Caco-2 (cell line): ENCODE measurements around the gene LNX2. TPM values are rescaled to one million over a fixed set of nuclear protein-coding genes. Genes with fewer than 3 reads are reported as not detected.
"Not testable (repeated sequence)": the region's sequence is repeated elsewhere in the genome, so short reads cannot be mapped to it uniquely, and the experiment has no call there.

Experiments
- BruUV-seq: library from RNA; stranded (reverse); fragments of 400-500 nt; replicated peaks from 2 replicates; lab custom pipeline; 2021; lab: Mats Ljungman, UMichigan
- CTCF ChIA-PET: fragments of 300-600 bp; sonication (Branson Sonifier 250); formaldehyde crosslinking; loops from one replicate; lab custom pipeline; 2022; ENCODE audit warnings: antibody characterized with exemption; lab: Charles Lee
- POLR2A ChIA-PET: fragments of 300-600 bp; sonication (Branson Sonifier 250); formaldehyde crosslinking; loops from one replicate; lab custom pipeline; 2022; ENCODE audit warnings: antibody characterized with exemption; lab: Charles Lee
- DNase-seq, 2 experiments: peaks; one replicate each; pipeline versions ENCODE4 v3.0.0 to v3.0.0-alpha.2; 2020 to 2022
- H3K27me3 ChIP-seq: replicated peaks from 2 replicates; pipeline ENCODE4 v1.6.0; 2011; ENCODE audit warnings: low read length; ENCODE audit not compliant: control insufficient read depth, insufficient read depth
- H3K36me3 ChIP-seq: 2 replicates; pipeline ENCODE4 v1.5.1; 2011; ENCODE audit warnings: low read length; ENCODE audit not compliant: control insufficient read depth, insufficient read depth
- H3K4me1 ChIP-seq: fragments of 250-450 bp; sonication (Bioruptor Pico); 2 replicates; pipeline ENCODE4 v1.5.1; 2020; ENCODE audit warnings: mild to moderate bottlenecking
- H3K4me3 ChIP-seq: 2 replicates; pipeline ENCODE4 v1.5.1; 2011; ENCODE audit warnings: low read depth, mild to moderate bottlenecking, control low read depth, low read length
- H3K9me3 ChIP-seq: fragments of 250-450 bp; sonication (Bioruptor Pico); 2 replicates; pipeline ENCODE4 v1.5.1; 2020; ENCODE audit warnings: mild to moderate bottlenecking, moderate library complexity
- H3K27ac Mint-ChIP-seq: one replicate; pipeline ENCODE4 v1.8.0; 2022; ENCODE audit warnings: mixed read lengths; ENCODE audit not compliant: unreplicated experiment
- H3K27me3 Mint-ChIP-seq: one replicate; pipeline ENCODE4 v1.8.0; 2022; ENCODE audit warnings: mixed read lengths; ENCODE audit not compliant: insufficient read depth, unreplicated experiment
- H3K36me3 Mint-ChIP-seq: one replicate; pipeline ENCODE4 v1.8.0; 2022; ENCODE audit warnings: mild to moderate bottlenecking, mixed read lengths; ENCODE audit not compliant: insufficient read depth, unreplicated experiment
- H3K4me1 Mint-ChIP-seq: one replicate; pipeline ENCODE4 v1.8.0; 2022; ENCODE audit warnings: low read depth, mixed read lengths; ENCODE audit not compliant: unreplicated experiment
- H3K4me3 Mint-ChIP-seq: one replicate; pipeline ENCODE4 v1.8.0; 2022; ENCODE audit warnings: mild to moderate bottlenecking, moderate library complexity, mixed read lengths; ENCODE audit not compliant: unreplicated experiment
- H3K9me3 Mint-ChIP-seq: one replicate; pipeline ENCODE4 v1.8.0; 2022; ENCODE audit warnings: mixed read lengths; ENCODE audit not compliant: unreplicated experiment
- CTCF ChIP-seq, 2 experiments: fragments of 200-600 bp in 1 of 2; IDR thresholded peaks; 1 replicate in 1 of 2; 2 replicates in 1 of 2; pipeline versions ENCODE4 v1.5.1 to v1.8.0; 2011 to 2022; ENCODE audit warnings: antibody characterized with exemption in 1 of 2, control low read depth in 1 of 2, inconsistent platforms in 1 of 2, low read depth in 1 of 2, low read length in 1 of 2, mild to moderate bottlenecking in 1 of 2, moderate library complexity in 1 of 2; ENCODE audit not compliant: insufficient read depth in 1 of 2, severe bottlenecking in 1 of 2, unreplicated experiment in 1 of 2
- intact Hi-C: fragments of 100-400 bp; cut with micrococcal nuclease; formaldehyde crosslinking; loops from one replicate; pipeline ENCODE4 v1.10.0; 2022; ENCODE audit not compliant: unreplicated experiment
- total RNA-seq: library from RNA; stranded (reverse); gene quantifications from 2 replicates; pipeline ENCODE4 v1.2.3, GENCODE V29; 2022

The LNX2 gene
- total RNA-seq, 1 experiment from 2014 or later: 24.4 TPM

GRCh38 chr13:27632214-27632613, 11.9 kb upstream of the LNX2 start:
- Mint-ChIP-seq H3K4me3 (no peak overlapping the region), H3K9me3 (no peaks in the 10 kb centered on the region), H3K27ac (no peak overlapping the region), H3K27me3 (no peaks in the 10 kb centered on the region), H3K36me3 (peaks cover 11% of the 10 kb centered on the region), H3K4me1 (peaks cover 9% of the 10 kb centered on the region)
- no peak overlapping the region for H3K4me3 ChIP-seq
- no peak for TF ChIP-seq CTCF (IDR thresholded peaks at IDR 0.05; ENCODE audit: insufficient read depth in 1 of 2, low read depth in 1 of 2, low read length in 1 of 2, severe bottlenecking in 1 of 2, unreplicated experiment in 1 of 2)
- intact Hi-C loops: no loop called here
- BruUV-seq: no TSS peak
- H3K36me3 ChIP-seq: no peaks in the 10 kb centered on the region
- no peaks in the 10 kb centered on the region for H3K27me3 ChIP-seq
- H3K9me3 ChIP-seq: no peaks in the 10 kb centered on the region
- POLR2A ChIA-PET: no interaction called here
- no peaks in the 10 kb centered on the region for H3K4me1 ChIP-seq
- DNase-seq: no peak
- CTCF ChIA-PET: no interaction called here

- H3K4me1 Mint-ChIP-seq: peaks cover 12% of the 10 kb centered on the region
- no peaks in the 10 kb centered on the region for H3K9me3 Mint-ChIP-seq
- Histone ChIP-seq H3K27me3 (no peaks in the 10 kb centered on the region), H3K36me3 (no peaks in the 10 kb centered on the region), H3K9me3 (no peaks in the 10 kb centered on the region), H3K4me1 (no peaks in the 10 kb centered on the region), H3K4me3 (no peak overlapping the region)
- no peak for TF ChIP-seq CTCF (IDR thresholded peaks at IDR 0.05; ENCODE audit: insufficient read depth in 1 of 2, low read depth in 1 of 2, low read length in 1 of 2, severe bottlenecking in 1 of 2, unreplicated experiment in 1 of 2)
- no peak overlapping the region for H3K27ac Mint-ChIP-seq
- BruUV-seq: no TSS peak
- POLR2A ChIA-PET: no interaction called here
- DNase-seq: no peak
- no peak overlapping the region for H3K4me3 Mint-ChIP-seq
- intact Hi-C loops: no loop called here
- CTCF ChIA-PET: no interaction called here
- H3K27me3 Mint-ChIP-seq: no peaks in the 10 kb centered on the region
- H3K36me3 Mint-ChIP-seq: peaks cover 15% of the 10 kb centered on the region
Observed at GRCh38 chr13:27631665-27632064, 11.3 kb upstream of the LNX2 start.

DNA sequence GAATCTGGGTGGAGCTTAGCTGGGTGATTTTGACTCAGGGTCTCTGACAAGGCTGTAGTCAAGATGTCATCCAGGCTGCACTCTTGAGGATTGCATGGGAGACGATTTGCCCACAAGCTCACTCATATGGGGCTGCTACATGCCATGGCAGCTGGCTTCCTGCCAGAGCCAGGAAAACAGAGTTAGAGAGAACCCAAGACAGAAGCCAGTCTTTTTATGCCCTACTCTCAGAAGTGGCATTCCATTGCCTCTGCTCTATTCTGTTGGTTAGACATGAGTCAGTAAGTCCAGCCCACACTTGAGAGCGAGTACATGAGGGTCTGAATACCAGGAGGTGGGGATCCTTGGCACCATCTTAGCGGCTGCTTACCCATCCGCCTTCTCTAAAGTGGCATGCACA, 10.8 kb upstream of the LNX2 start:
- TF ChIP-seq CTCF (IDR thresholded peaks at IDR 0.05; ENCODE audit: insufficient read depth in 1 of 2, low read depth in 1 of 2, low read length in 1 of 2, severe bottlenecking in 1 of 2, unreplicated experiment in 1 of 2): no peak
- no peaks in the 10 kb centered on the region for H3K9me3 Mint-ChIP-seq
- H3K27me3 ChIP-seq: no peaks in the 10 kb centered on the region
- no peaks in the 10 kb centered on the region for H3K9me3 ChIP-seq
- no TSS peak for BruUV-seq
- H3K4me1 ChIP-seq: no peaks in the 10 kb centered on the region; the same call in 1 of the 2 replicates
- intact Hi-C loops: no loop called here
- H3K4me1 Mint-ChIP-seq: peaks cover 16% of the 10 kb centered on the region
- no peak for DNase-seq
- no peak overlapping the region for H3K4me3 ChIP-seq
- ChIA-PET CTCF (no interaction called here), POLR2A (no interaction called here)
- no peaks in the 10 kb centered on the region for H3K36me3 ChIP-seq
- peaks cover 15% of the 10 kb centered on the region for H3K36me3 Mint-ChIP-seq
- no peak overlapping the region for H3K4me3 Mint-ChIP-seq
- no peaks in the 10 kb centered on the region for H3K27me3 Mint-ChIP-seq
- no peak overlapping the region for H3K27ac Mint-ChIP-seq

DNA sequence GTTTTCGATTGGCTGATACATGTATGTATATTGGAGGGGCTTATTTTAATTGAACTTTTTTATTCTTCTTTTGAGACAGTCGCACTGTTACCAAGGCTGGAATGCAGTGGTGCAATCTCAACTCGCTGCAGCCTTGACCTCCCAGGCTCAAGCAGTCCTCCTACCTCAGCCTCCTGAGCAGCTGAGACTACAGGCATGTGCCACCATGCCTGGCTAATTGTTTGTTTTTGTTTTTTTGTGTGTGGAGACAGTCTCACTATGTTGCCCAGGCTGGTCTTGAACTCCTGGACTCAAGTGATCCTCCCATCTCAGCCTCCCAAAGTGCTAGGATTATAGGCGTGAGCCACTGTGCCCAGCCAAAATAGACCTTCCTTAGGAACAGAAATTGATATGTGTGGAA, 8.4 kb upstream of the LNX2 start:
- POLR2A ChIA-PET, H3K9me3 Mint-ChIP-seq, H3K4me3 ChIP-seq, H3K27ac Mint-ChIP-seq, H3K27me3 ChIP-seq, H3K36me3 ChIP-seq, BruUV-seq, CTCF ChIA-PET, DNase-seq, H3K4me3 Mint-ChIP-seq, H3K9me3 ChIP-seq, H3K27me3 Mint-ChIP-seq: not testable (repeated sequence)
- peaks cover 19% of the 10 kb centered on the region for H3K4me1 ChIP-seq
- intact Hi-C loops: loop anchor here (10.0 kb wide), 1 partner anchor 664 kb away; no protein-coding TSS in a partner anchor
- H3K36me3 Mint-ChIP-seq: peaks cover 30% of the 10 kb centered on the region
- peaks cover 33% of the 10 kb centered on the region for H3K4me1 Mint-ChIP-seq
